HG02970 (cell line): ENCODE results near the gene HOXD8.

Experiments used
- ATAC-seq: cut with Tn5 transposase; IDR thresholded peaks from one replicate; pipeline ENCODE4 v1.9.1; 2021; ENCODE audit warnings: mild to moderate bottlenecking, moderate library complexity, moderate number of reproducible peaks; ENCODE audit not compliant: unreplicated experiment, low FRiP score

Gene HOXD8

GRCh38 chr2:176101842-176102241, 27.7 kb upstream of the HOXD8 start:
- ATAC-seq, result no peak

- ATAC-seq, result no peak
Measured at GRCh38 chr2:176102309-176102866, 27.1 kb upstream of the HOXD8 start.

- no peak for ATAC-seq
Measured at GRCh38 chr2:176103194-176103593, 26.3 kb upstream of the HOXD8 start.

- ATAC-seq, result no peak
Measured at GRCh38 chr2:176103742-176104315, 25.7 kb upstream of the HOXD8 start.

GRCh38 chr2:176104316-176105077, 25.0 kb upstream of the HOXD8 start:
- no peak for ATAC-seq

- no peak for ATAC-seq
Measured at GRCh38 chr2:176105078-176105729, 24.3 kb upstream of the HOXD8 start.

- ATAC-seq, result no peak
Measured at GRCh38 chr2:176105730-176106580, 23.6 kb upstream of the HOXD8 start.

- ATAC-seq, result no peak
Measured at GRCh38 chr2:176106581-176107539, 22.6 kb upstream of the HOXD8 start, which contains the start of gene HOXD11. Gene HOXD11, plus strand, starts transcription at chr2:176107280. Its CDS starts 76 bp downstream, at chr2:176107356.

GRCh38 chr2:176107731-176108181, 21.7 kb upstream of the HOXD8 start:
- no peak for ATAC-seq

- ATAC-seq, result no peak
Measured at GRCh38 chr2:176109192-176109901, 20.2 kb upstream of the HOXD8 start.

GRCh38 chr2:176109946-176110345, 19.6 kb upstream of the HOXD8 start:
- ATAC-seq, result no peak

GRCh38 chr2:176110415-176111308, 18.8 kb upstream of the HOXD8 start:
- no peak for ATAC-seq

GRCh38 chr2:176111309-176111663, 18.2 kb upstream of the HOXD8 start:
- ATAC-seq, result no peak

- no peak for ATAC-seq
Measured at GRCh38 chr2:176111846-176112374, 17.6 kb upstream of the HOXD8 start.

GRCh38 chr2:176112375-176113302, 16.9 kb upstream of the HOXD8 start:
- no peak for ATAC-seq
